IPS-NIHi7 (cell line): Measurements from ENCODE around the gene ADPRHL1.

Experiments used
- DNase-seq: peaks from one replicate; pipeline ENCODE4 v3.0.0; 2012; ENCODE audit warnings: mixed read lengths; ENCODE audit errors: extremely low spot score

Gene ADPRHL1

DNA sequence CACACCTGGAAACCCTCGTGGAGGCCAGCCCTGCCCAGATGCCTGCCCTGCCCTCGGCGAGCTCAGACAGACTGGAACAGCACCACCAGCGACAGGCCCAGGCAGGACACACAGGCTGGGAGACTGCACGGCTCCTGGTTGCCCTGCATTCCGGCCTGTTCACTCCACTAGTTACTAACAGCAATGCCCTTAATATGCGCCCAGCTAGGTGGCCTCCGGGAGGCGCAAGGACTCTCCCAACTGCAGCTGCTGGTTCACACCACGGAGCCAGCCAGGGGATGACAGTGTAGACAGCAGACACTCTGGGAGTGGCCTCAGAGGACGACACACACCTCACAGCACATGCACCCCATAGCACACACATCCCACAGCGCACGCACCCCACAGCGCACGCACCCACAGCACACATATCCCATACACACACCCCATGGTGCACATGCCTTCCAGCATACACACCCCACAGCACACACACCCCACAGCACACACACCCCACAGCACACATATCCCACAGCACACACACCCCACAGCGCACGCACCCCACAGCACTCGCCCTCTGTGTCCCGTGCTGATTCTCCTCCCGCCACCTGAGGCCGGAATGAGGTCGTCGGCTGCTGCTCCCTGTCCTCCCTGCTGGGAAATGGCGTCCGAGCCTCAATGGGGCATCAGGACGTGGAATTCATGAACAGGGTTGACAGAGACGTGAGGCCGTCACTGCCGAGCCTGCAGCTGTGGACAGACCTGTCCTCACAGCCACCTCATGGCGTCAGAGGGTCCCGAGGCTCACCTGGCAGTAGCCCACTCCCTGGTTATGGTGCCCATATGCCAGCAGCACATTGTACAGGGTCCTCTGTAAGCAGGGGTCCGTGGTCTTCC is 103.0 kb downstream of the ADPRHL1 start:
- DNase-seq, result no peak
